ENCODE data around the gene SPARC. TPM values are rescaled to one million over a fixed set of nuclear protein-coding genes. Genes with fewer than 3 reads are reported as not detected.

SPARC gene
- total and polyA plus RNA-seq, 2 donors (not counting 1 experiment from before 2014, with no cell fraction given), result 0.45 TPM; not detected in 1

DNA sequence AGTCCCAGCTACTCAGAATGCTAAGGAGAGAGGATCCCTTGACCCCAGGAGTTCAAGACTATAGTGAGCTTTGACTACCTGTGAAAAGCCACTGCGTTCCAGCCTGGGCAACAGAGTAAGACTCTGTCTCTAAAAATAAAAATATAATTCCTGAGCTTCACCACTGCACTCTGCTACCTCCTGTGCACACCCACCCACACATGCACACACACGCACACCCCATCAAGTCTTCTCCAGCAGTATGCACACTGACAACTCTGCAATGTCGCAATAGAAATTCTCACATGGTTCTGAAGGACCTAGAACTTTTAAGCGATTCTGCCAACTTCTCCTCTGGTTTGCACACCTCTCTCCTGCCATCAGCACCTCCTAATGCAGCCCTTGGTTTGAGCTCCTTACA, 48.1 kb downstream of the SPARC start:
- CTCF ChIA-PET, result interaction anchor here (1.0 kb wide), 1 partner anchor 13 kb away, joined by 3 read pairs; no protein-coding TSS in a partner anchor
- peaks cover 12% of the 10 kb centered on the region for H3K27me3 Mint-ChIP-seq
- WGBS (ENCODE audit: insufficient coverage), result 79% methylated on average over 4 of the region's 4 CpGs

DNA sequence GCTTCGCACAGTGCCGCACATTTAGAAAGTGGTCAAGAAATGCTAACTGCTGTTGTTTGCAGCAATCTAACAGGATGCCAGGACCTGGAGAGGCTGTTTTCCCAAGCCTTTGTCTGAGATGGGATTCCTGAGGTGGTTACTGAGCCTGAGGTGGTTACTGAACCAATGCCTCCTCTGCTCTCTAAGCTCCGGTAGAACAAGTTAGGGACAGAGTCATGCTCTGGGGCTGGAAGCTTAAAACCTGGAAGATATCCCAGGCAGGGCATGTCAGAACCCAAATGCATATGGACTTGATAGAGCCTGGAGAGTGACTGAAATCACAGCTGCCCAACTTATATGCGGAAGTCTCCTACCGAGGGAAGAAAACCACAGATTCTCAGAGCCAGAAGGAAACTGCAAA, 49.0 kb downstream of the SPARC start:
- Histone ChIP-seq H3K27me3 (replicated peaks in 1 of 4; ENCODE audit: control extremely low read depth in 1 of 4, control insufficient read depth in 3 of 4, insufficient read depth in 4 of 4, low read length in 3 of 4) (peaks cover 0 to 6% (median 3%) of the 10 kb centered on the region in 4 experiments), H3K27ac (ENCODE audit: low read length in 2 of 2) (no peak overlapping the region), H4K20me1 (ENCODE audit: control insufficient read depth, insufficient read depth, low read length, poor library complexity, severe bottlenecking) (no peaks in the 10 kb centered on the region), H3K4me1 (ENCODE audit: control insufficient read depth in 2 of 2, insufficient read depth in 2 of 2, low read length in 2 of 2) (no peaks in the 10 kb centered on the region), H3K36me3 (replicated peaks in 1 of 2; ENCODE audit: control extremely low read depth in 1 of 2, control insufficient read depth in 1 of 2, extremely low read depth in 1 of 2, insufficient read depth in 2 of 2, low read length in 1 of 2) (no peaks in the 10 kb centered on the region), H3K79me2 (ENCODE audit: control insufficient read depth, insufficient read depth, low read length) (no peaks in the 10 kb centered on the region), H3K4me2 (replicated peaks; ENCODE audit: low read depth, low read length, poor library complexity, severe bottlenecking) (no peak overlapping the region), H2AFZ (ENCODE audit: insufficient read depth, low read depth, low read length, poor library complexity, severe bottlenecking) (no peak overlapping the region), H3K9me3 (ENCODE audit: control extremely low read depth in 1 of 3, control insufficient read depth in 2 of 3, insufficient read depth in 1 of 3, low read length in 2 of 3) (no peaks in the 10 kb centered on the region), H3K4me3 (ENCODE audit: control extremely low read depth in 1 of 5, extremely low read depth in 1 of 5, insufficient read depth in 1 of 5, low read depth in 2 of 5, low read length in 4 of 5) (no peak overlapping the region), H3K9ac (ENCODE audit: low read length) (no peak overlapping the region)
- POLR2A ChIA-PET, result no interaction called here
- 77% methylated on average over 5 of the region's 5 CpGs for WGBS (ENCODE audit: insufficient coverage)
- DNase-seq (no peak), ATAC-seq (ENCODE audit: low read depth) (no peak)
- intact Hi-C loops (cut with micrococcal nuclease), result no loop called here
- no peak overlapping the region for H3K4me3 Mint-ChIP-seq
- H3K9me3 Mint-ChIP-seq (ENCODE audit: insufficient read depth), result no peaks in the 10 kb centered on the region
- H3K27ac Mint-ChIP-seq, result no peak overlapping the region
- CTCF ChIA-PET, result no interaction called here
- peaks cover 17% of the 10 kb centered on the region for H3K27me3 Mint-ChIP-seq
- no peaks in the 10 kb centered on the region for H3K4me1 Mint-ChIP-seq
- TF ChIP-seq, protein P1, sequence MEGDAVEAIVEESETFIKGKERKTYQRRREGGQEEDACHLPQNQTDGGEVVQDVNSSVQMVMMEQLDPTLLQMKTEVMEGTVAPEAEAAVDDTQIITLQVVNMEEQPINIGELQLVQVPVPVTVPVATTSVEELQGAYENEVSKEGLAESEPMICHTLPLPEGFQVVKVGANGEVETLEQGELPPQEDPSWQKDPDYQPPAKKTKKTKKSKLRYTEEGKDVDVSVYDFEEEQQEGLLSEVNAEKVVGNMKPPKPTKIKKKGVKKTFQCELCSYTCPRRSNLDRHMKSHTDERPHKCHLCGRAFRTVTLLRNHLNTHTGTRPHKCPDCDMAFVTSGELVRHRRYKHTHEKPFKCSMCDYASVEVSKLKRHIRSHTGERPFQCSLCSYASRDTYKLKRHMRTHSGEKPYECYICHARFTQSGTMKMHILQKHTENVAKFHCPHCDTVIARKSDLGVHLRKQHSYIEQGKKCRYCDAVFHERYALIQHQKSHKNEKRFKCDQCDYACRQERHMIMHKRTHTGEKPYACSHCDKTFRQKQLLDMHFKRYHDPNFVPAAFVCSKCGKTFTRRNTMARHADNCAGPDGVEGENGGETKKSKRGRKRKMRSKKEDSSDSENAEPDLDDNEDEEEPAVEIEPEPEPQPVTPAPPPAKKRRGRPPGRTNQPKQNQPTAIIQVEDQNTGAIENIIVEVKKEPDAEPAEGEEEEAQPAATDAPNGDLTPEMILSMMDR (IDR thresholded peaks at IDR 0.05), result no peak
- TF ChIP-seq EZH2 (IDR thresholded peaks at IDR 0.05; ENCODE audit: borderline replicate concordance, insufficient read depth, low read depth, low read length, poor library complexity, severe bottlenecking), result no peak

More for the DNA sequence above, 48.1 kb downstream of the SPARC start:
- Histone ChIP-seq H3K27ac (ENCODE audit: low read length in 2 of 2) (no peak overlapping the region), H3K36me3 (replicated peaks in 1 of 2; ENCODE audit: control extremely low read depth in 1 of 2, control insufficient read depth in 1 of 2, extremely low read depth in 1 of 2, insufficient read depth in 2 of 2, low read length in 1 of 2) (no peaks in the 10 kb centered on the region), H3K4me2 (replicated peaks; ENCODE audit: low read depth, low read length, poor library complexity, severe bottlenecking) (no peak overlapping the region), H3K4me3 (ENCODE audit: control extremely low read depth in 1 of 5, extremely low read depth in 1 of 5, insufficient read depth in 1 of 5, low read depth in 2 of 5, low read length in 4 of 5) (no peak overlapping the region), H3K9me3 (ENCODE audit: control extremely low read depth in 1 of 3, control insufficient read depth in 2 of 3, insufficient read depth in 1 of 3, low read length in 2 of 3) (no peaks in the 10 kb centered on the region), H3K79me2 (ENCODE audit: control insufficient read depth, insufficient read depth, low read length) (no peaks in the 10 kb centered on the region), H2AFZ (ENCODE audit: insufficient read depth, low read depth, low read length, poor library complexity, severe bottlenecking) (no peak overlapping the region), H3K9ac (ENCODE audit: low read length) (no peak overlapping the region), H3K27me3 (replicated peaks in 1 of 4; ENCODE audit: control extremely low read depth in 1 of 4, control insufficient read depth in 3 of 4, insufficient read depth in 4 of 4, low read length in 3 of 4) (peaks cover 0 to 6% (median 3%) of the 10 kb centered on the region in 4 experiments), H3K4me1 (ENCODE audit: control insufficient read depth in 2 of 2, insufficient read depth in 2 of 2, low read length in 2 of 2) (no peaks in the 10 kb centered on the region), H4K20me1 (ENCODE audit: control insufficient read depth, insufficient read depth, low read length, poor library complexity, severe bottlenecking) (no peaks in the 10 kb centered on the region)
- no peaks in the 10 kb centered on the region for H3K4me1 Mint-ChIP-seq
- POLR2A ChIA-PET, result no interaction called here
- no peak for TF ChIP-seq EZH2 (IDR thresholded peaks at IDR 0.05; ENCODE audit: borderline replicate concordance, insufficient read depth, low read depth, low read length, poor library complexity, severe bottlenecking)
- TF ChIP-seq, protein P1 (IDR thresholded peaks at IDR 0.05), result no peak
- ATAC-seq (ENCODE audit: low read depth) (no peak), DNase-seq (no peak)
- intact Hi-C loops (cut with micrococcal nuclease), result no loop called here
- no peak overlapping the region for H3K4me3 Mint-ChIP-seq
- no peak overlapping the region for H3K27ac Mint-ChIP-seq
- H3K9me3 Mint-ChIP-seq (ENCODE audit: insufficient read depth), result no peaks in the 10 kb centered on the region

All from B cell (primary cell).